WTC11 (cell line): Measurements from ENCODE around the gene DNM3. TPM values are rescaled to one million over a fixed set of nuclear protein-coding genes. Genes with fewer than 3 reads are reported as not detected.

ENCODE experiments used
- ATAC-seq: fragments of 200-7000 bp; cut with Tn5 transposase; 2 replicates; pipeline ENCODE4 v1.10.0; 2021; ENCODE audit warnings: mild to moderate bottlenecking, moderate library complexity
- CTCF ChIA-PET: fragments of 300-600 bp; sonication (Branson Sonifier 250); formaldehyde crosslinking; loops from one replicate; lab custom pipeline; 2021; ENCODE audit warnings: antibody characterized with exemption; lab: Charles Lee
- POLR2A ChIA-PET: fragments of 350-600 bp; sonication (Branson Sonifier 250); formaldehyde crosslinking; loops from one replicate; lab custom pipeline; 2021; ENCODE audit warnings: antibody characterized with exemption; lab: Charles Lee
- DNase-seq: peaks from one replicate; pipeline ENCODE4 v3.0.0; 2021; ENCODE audit warnings: low spot score
- H3K27ac Mint-ChIP-seq: 2 replicates; pipeline ENCODE4 v1.8.0; 2021; ENCODE audit warnings: mixed read lengths
- H3K27me3 Mint-ChIP-seq: 2 replicates; pipeline ENCODE4 v1.8.0; 2021; ENCODE audit warnings: low read depth, mild to moderate bottlenecking, moderate library complexity, mixed read lengths
- H3K36me3 Mint-ChIP-seq: 2 replicates; pipeline ENCODE4 v1.8.0; 2021; ENCODE audit warnings: mixed read lengths
- H3K4me1 Mint-ChIP-seq: 2 replicates; pipeline ENCODE4 v1.8.0; 2022; ENCODE audit warnings: mixed read lengths
- H3K4me3 Mint-ChIP-seq: 2 replicates; pipeline ENCODE4 v1.8.0; 2021; ENCODE audit warnings: mild to moderate bottlenecking, moderate library complexity, mixed read lengths
- H3K9me3 Mint-ChIP-seq: 2 replicates; pipeline ENCODE4 v1.8.0; 2021; ENCODE audit warnings: mixed read lengths
- ATF3 ChIP-seq: sonication (generic); formaldehyde crosslinking; conservative IDR thresholded peaks from 2 replicates; pipeline ENCODE4 v1.8.1; 2022; ENCODE audit warnings: mild to moderate bottlenecking, missing genetic modification reagents
- CBFB ChIP-seq: sonication (generic); formaldehyde crosslinking; IDR thresholded peaks from 2 replicates; pipeline ENCODE4 v1.8.1; 2022; ENCODE audit warnings: mild to moderate bottlenecking, low read depth, missing genetic modification reagents
- GTF2I ChIP-seq: fragments of 250-450 bp; sonication (Bioruptor Pico); conservative IDR thresholded peaks from 2 replicates; pipeline ENCODE4 v1.4.0; 2021; ENCODE audit warnings: mild to moderate bottlenecking
- MYBL2 ChIP-seq: sonication (generic); formaldehyde crosslinking; IDR thresholded peaks from 2 replicates; pipeline ENCODE4 v1.8.1; 2023; ENCODE audit warnings: mild to moderate bottlenecking, moderate library complexity, missing genetic modification reagents
- SP1 ChIP-seq: sonication (generic); formaldehyde crosslinking; conservative IDR thresholded peaks from 2 replicates; pipeline ENCODE4 v1.8.1; 2022; ENCODE audit warnings: missing genetic modification reagents
- ZNF138 ChIP-seq: sonication (generic); formaldehyde crosslinking; conservative IDR thresholded peaks from 2 replicates; pipeline ENCODE4 v1.8.1; 2022; ENCODE audit warnings: mild to moderate bottlenecking, moderate library complexity, missing genetic modification reagents
- ZNF263 ChIP-seq: sonication (generic); formaldehyde crosslinking; IDR thresholded peaks from 2 replicates; pipeline ENCODE4 v1.8.1; 2022; ENCODE audit warnings: low read depth, mild to moderate bottlenecking, moderate library complexity, missing genetic modification reagents
- ZNF423 ChIP-seq: fragments of 250-450 bp; sonication (Bioruptor Pico); IDR thresholded peaks from 2 replicates; pipeline ENCODE4 v2.1.2; 2022; ENCODE audit warnings: mild to moderate bottlenecking, moderate library complexity
- total RNA-seq: library from RNA; stranded (reverse); gene quantifications from 3 replicates; pipeline ENCODE4 v1.2.3, GENCODE V29; 2021
- TF ChIP-seq, protein P1 (sequence below): sonication (generic); formaldehyde crosslinking; IDR thresholded peaks from 2 replicates; pipeline ENCODE4 v1.8.1; 2022; ENCODE audit warnings: mild to moderate bottlenecking, missing genetic modification reagents, moderate library complexity, borderline replicate concordance
- TF ChIP-seq, protein P2 (sequence below): sonication (generic); formaldehyde crosslinking; IDR thresholded peaks from 2 replicates; pipeline ENCODE4 v1.8.0; 2022; ENCODE audit warnings: mild to moderate bottlenecking, missing genetic modification reagents
- TF ChIP-seq, protein P3 (sequence below): fragments of 250-450 bp; sonication (Bioruptor Pico); IDR thresholded peaks from 2 replicates; pipeline ENCODE4 v1.9.0; 2021; ENCODE audit warnings: moderate library complexity, mild to moderate bottlenecking, inconsistent platforms, borderline replicate concordance
- TF ChIP-seq, protein P4 (sequence below): fragments of 200-600 bp; IDR thresholded peaks from 2 replicates; pipeline ENCODE4 v1.8.0; 2022; ENCODE audit warnings: antibody characterized with exemption
- TF ChIP-seq, protein P5 (sequence below): sonication (generic); formaldehyde crosslinking; IDR thresholded peaks from 2 replicates; pipeline ENCODE4 v1.8.0; 2022; ENCODE audit warnings: mild to moderate bottlenecking, missing genetic modification reagents
- TF ChIP-seq, protein P6 (sequence below): fragments of 250-450 bp; sonication (Bioruptor Pico); IDR thresholded peaks from 2 replicates; pipeline ENCODE4 v1.9.0; 2021; ENCODE audit warnings: mild to moderate bottlenecking

The DNM3 gene
- total RNA-seq, 1 experiment from 2014 or later = 1.9 TPM

DNA sequence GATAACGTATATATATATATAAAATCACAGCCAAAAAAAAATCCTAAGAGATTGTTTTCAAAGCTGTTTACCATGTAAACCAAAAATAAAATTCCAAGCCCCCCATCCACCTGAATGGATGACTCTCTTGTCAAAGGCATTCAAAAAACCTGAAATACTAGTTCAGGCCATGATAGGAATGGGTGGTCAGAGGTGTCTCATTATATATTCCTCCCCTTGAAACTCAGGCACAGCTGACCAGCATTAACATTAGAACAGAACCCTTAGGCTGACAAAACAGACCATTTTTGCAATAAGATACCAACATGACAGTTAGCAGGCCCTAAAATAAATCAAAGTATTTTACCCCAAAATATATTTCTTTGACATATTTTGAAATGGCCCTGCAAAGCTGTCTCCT lies 122.5 kb downstream of the DNM3 start:
- Mint-ChIP-seq H3K27me3 (no peaks in the 10 kb centered on the region), H3K36me3 (peaks cover 11% of the 10 kb centered on the region), H3K9me3 (peaks cover 18% of the 10 kb centered on the region), H3K4me1 (peaks cover 41% of the 10 kb centered on the region), H3K4me3 (no peak overlapping the region), H3K27ac (no peak overlapping the region)
- ATAC-seq (peak; percentile 54), DNase-seq (no peak)
- POLR2A ChIA-PET = no interaction called here
- CTCF ChIA-PET = interaction anchor here (0.8 kb wide), 1 partner anchor 22 kb away, joined by 3 read pairs; no protein-coding TSS in a partner anchor
- no peak for TF ChIP-seq MYBL2 (CRISPR knock-in tag)

GRCh38 chr1:171965777-171966176 lies 124.5 kb downstream of the DNM3 start:
- Mint-ChIP-seq H3K27ac (no peak overlapping the region), H3K27me3 (no peaks in the 10 kb centered on the region)
- CTCF ChIA-PET = interaction anchor here (0.7 to 1.7 kb wide), 2 partner anchors 163 to 165 kb away, joined by 3 to 5 read pairs; no protein-coding TSS in a partner anchor

DNA sequence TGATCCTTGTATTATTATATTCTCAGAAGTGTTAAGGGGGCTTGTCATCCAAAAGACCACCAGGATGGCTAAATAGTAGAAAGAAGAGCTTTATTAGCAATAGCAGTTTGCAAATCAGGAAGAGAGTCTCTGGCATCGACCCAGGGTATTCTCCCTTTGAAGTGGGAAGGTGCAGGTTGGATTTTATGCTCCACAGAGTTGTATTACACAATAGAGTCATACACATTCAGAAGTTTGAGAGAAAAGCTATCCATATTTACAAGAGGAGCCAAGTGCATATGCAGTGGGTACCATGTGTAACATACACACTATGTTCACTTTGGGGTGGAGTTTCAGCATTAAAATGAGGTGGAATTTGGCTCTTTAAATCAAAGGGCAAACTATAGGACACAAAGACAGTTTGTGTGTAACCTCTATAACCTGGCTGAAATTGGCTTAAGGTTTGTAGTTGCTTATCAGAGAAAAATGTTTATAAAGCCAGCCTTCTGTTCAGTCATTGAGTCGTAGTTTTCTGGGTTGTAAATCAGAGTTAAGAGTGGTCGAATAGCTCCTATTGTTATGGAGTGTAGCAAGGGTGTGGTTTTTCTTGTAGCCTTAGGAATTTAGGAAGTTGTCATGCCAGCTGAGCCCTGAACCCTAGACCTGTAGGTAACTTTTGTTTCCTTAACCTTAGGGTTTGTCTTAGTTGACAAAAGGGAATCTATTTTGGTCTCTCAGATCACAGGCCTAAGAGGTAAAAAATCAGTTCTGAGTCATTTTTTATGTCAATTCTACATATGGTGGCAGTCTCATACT lies 125.3 kb downstream of the DNM3 start:
- peaks cover 18% of the 10 kb centered on the region for H3K9me3 Mint-ChIP-seq
- ChIA-PET POLR2A (no interaction called here), CTCF (interaction anchor here (0.6 to 3.2 kb wide), 4 partner anchors 18 to 166 kb away, joined by 3 to 14 read pairs (median 7); no protein-coding TSS in a partner anchor)
- no peaks in the 10 kb centered on the region for H3K27me3 Mint-ChIP-seq
- no peak for DNase-seq
- no peak overlapping the region for H3K4me3 Mint-ChIP-seq
- H3K4me1 Mint-ChIP-seq = peaks cover 53% of the 10 kb centered on the region
- peak; percentile 89 for ATAC-seq
- peak overlapping the region; percentile 66 for H3K27ac Mint-ChIP-seq
- peaks cover 11% of the 10 kb centered on the region for H3K36me3 Mint-ChIP-seq
- no peak for TF ChIP-seq ATF3 (CRISPR knock-in tag)
- TF ChIP-seq SP1 (CRISPR knock-in tag) = no peak
- TF ChIP-seq, protein P1, sequence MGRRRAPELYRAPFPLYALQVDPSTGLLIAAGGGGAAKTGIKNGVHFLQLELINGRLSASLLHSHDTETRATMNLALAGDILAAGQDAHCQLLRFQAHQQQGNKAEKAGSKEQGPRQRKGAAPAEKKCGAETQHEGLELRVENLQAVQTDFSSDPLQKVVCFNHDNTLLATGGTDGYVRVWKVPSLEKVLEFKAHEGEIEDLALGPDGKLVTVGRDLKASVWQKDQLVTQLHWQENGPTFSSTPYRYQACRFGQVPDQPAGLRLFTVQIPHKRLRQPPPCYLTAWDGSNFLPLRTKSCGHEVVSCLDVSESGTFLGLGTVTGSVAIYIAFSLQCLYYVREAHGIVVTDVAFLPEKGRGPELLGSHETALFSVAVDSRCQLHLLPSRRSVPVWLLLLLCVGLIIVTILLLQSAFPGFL (CRISPR knock-in tag) = no peak
- no peak for TF ChIP-seq ZNF138 (CRISPR knock-in tag)
- TF ChIP-seq, protein P2, sequence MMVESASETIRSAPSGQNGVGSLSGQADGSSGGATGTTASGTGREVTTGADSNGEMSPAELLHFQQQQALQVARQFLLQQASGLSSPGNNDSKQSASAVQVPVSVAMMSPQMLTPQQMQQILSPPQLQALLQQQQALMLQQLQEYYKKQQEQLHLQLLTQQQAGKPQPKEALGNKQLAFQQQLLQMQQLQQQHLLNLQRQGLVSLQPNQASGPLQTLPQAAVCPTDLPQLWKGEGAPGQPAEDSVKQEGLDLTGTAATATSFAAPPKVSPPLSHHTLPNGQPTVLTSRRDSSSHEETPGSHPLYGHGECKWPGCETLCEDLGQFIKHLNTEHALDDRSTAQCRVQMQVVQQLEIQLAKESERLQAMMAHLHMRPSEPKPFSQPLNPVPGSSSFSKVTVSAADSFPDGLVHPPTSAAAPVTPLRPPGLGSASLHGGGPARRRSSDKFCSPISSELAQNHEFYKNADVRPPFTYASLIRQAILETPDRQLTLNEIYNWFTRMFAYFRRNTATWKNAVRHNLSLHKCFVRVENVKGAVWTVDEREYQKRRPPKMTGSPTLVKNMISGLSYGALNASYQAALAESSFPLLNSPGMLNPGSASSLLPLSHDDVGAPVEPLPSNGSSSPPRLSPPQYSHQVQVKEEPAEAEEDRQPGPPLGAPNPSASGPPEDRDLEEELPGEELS (CRISPR knock-in tag) = no peak
- TF ChIP-seq, protein P3, sequence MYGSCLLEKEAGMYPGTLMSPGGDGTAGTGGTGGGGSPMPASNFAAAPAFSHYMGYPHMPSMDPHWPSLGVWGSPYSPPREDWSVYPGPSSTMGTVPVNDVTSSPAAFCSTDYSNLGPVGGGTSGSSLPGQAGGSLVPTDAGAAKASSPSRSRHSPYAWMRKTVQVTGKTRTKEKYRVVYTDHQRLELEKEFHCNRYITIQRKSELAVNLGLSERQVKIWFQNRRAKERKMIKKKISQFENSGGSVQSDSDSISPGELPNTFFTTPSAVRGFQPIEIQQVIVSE = no peak

More at GRCh38 chr1:171965777-171966176, 124.5 kb downstream of the DNM3 start:
- POLR2A ChIA-PET = no interaction called here
- ATAC-seq (no peak), DNase-seq (no peak)
- peaks cover 53% of the 10 kb centered on the region for H3K4me1 Mint-ChIP-seq
- no peak overlapping the region for H3K4me3 Mint-ChIP-seq
- TF ChIP-seq ZNF423 (CRISPR knock-in tag) = no peak
- TF ChIP-seq, protein P2 (CRISPR knock-in tag) = no peak
- TF ChIP-seq, protein P4, sequence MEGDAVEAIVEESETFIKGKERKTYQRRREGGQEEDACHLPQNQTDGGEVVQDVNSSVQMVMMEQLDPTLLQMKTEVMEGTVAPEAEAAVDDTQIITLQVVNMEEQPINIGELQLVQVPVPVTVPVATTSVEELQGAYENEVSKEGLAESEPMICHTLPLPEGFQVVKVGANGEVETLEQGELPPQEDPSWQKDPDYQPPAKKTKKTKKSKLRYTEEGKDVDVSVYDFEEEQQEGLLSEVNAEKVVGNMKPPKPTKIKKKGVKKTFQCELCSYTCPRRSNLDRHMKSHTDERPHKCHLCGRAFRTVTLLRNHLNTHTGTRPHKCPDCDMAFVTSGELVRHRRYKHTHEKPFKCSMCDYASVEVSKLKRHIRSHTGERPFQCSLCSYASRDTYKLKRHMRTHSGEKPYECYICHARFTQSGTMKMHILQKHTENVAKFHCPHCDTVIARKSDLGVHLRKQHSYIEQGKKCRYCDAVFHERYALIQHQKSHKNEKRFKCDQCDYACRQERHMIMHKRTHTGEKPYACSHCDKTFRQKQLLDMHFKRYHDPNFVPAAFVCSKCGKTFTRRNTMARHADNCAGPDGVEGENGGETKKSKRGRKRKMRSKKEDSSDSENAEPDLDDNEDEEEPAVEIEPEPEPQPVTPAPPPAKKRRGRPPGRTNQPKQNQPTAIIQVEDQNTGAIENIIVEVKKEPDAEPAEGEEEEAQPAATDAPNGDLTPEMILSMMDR = no peak
- TF ChIP-seq, protein P5, sequence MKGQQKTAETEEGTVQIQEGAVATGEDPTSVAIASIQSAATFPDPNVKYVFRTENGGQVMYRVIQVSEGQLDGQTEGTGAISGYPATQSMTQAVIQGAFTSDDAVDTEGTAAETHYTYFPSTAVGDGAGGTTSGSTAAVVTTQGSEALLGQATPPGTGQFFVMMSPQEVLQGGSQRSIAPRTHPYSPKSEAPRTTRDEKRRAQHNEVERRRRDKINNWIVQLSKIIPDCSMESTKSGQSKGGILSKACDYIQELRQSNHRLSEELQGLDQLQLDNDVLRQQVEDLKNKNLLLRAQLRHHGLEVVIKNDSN (CRISPR knock-in tag) = no peak
- TF ChIP-seq, protein P6, sequence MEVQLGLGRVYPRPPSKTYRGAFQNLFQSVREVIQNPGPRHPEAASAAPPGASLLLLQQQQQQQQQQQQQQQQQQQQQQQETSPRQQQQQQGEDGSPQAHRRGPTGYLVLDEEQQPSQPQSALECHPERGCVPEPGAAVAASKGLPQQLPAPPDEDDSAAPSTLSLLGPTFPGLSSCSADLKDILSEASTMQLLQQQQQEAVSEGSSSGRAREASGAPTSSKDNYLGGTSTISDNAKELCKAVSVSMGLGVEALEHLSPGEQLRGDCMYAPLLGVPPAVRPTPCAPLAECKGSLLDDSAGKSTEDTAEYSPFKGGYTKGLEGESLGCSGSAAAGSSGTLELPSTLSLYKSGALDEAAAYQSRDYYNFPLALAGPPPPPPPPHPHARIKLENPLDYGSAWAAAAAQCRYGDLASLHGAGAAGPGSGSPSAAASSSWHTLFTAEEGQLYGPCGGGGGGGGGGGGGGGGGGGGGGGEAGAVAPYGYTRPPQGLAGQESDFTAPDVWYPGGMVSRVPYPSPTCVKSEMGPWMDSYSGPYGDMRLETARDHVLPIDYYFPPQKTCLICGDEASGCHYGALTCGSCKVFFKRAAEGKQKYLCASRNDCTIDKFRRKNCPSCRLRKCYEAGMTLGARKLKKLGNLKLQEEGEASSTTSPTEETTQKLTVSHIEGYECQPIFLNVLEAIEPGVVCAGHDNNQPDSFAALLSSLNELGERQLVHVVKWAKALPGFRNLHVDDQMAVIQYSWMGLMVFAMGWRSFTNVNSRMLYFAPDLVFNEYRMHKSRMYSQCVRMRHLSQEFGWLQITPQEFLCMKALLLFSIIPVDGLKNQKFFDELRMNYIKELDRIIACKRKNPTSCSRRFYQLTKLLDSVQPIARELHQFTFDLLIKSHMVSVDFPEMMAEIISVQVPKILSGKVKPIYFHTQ = no peak
- TF ChIP-seq ZNF263 (CRISPR knock-in tag) = no peak
- TF ChIP-seq CBFB = no peak
- no peak for TF ChIP-seq GTF2I (CRISPR knock-in tag)
- peaks cover 11% of the 10 kb centered on the region for H3K36me3 Mint-ChIP-seq
- peaks cover 18% of the 10 kb centered on the region for H3K9me3 Mint-ChIP-seq
